Endometrium (tissue), 2 donors: ENCODE results near the gene RBBP7.

Experiments used
- FAIRE-seq: peaks from 2 replicates; lab custom pipeline; 2012; peaks lifted over from hg19 to GRCh38; lab: Jason Lieb, UNC
- donor health status: control.
- donor health status: control.

The RBBP7 gene

DNA sequence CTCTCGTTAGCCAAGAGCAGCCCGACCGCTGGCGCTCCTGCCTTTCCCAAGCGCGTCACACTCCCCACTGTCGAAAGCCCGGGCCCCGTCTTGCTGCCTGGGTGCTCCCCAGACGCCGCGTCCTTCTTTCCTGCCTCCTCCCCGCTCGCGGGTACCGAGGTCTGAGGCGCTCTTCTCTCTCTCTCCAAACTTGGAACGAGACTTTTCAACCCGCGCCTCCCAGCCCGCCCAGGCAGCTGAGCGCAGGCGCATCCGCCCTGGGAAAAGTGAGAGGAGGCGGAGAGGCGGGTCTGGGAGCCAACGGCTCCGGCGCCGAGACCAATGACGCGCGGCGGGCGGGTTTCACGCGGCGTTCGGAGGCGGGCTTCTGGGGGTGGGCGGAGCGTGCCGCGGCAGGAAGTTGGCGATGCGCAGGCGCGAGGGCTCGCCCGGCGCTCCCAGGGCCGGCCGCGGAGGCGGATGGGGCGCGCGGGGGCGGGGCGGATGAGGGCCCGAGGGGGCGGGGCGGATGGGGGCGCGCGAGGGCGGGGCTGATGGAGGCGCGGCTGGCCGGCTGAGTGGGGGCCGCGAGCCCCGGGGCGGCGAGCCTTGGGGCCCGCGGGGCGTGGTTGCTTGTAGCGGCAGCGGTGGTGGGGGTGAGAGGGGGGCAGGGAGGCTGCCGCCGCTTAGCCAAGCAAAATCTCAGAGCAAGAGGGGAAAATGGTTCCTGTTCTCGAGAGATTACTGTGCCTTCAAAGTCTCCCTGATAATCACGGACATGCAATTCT lies at the start of gene RBBP7:
Gene RBBP7, minus strand, starts transcription at position 268 of the 767 bp plus-strand sequence. CDS start 309 bp downstream, outside the sequence.
- no peak for FAIRE-seq

DNA sequence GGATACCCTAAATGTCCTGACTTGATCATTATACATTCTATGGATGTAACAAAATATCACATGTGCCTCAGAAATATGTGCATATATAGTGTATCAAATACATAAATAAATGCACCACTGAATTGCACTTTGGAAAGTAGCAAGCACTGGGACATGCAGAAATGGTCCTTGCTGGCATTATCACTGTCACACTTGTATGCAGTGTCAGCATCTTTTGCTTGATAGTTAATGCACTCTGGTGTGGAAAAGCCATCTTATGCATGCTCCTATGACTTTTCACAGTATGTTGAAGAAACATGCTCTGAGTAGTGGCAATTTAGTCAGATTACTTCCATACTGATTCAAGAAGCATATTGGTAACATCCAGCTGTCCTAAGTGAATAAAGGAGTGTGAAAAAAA lies 48.8 kb upstream of the RBBP7 start:
- FAIRE-seq = no peak

DNA sequence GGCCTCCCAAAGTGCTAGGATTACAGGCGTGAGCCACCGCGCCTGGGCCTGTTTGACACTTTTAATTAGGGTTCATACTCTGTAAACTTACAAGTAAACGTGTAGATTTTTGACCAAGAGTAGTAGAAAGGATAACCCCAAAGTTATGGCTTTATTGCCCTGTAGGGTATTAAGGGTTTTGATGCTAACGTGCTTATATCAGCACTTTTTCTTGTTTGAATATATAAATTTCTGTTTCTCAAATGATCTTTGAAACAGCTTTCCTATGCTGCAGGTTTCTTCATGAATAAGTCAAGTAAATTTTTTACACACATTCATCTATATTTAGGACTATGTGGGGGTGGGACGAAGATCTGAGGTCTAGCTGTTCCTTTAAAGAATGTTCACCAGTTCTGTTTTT lies 47.0 kb upstream of the RBBP7 start:
- FAIRE-seq = no peak

DNA sequence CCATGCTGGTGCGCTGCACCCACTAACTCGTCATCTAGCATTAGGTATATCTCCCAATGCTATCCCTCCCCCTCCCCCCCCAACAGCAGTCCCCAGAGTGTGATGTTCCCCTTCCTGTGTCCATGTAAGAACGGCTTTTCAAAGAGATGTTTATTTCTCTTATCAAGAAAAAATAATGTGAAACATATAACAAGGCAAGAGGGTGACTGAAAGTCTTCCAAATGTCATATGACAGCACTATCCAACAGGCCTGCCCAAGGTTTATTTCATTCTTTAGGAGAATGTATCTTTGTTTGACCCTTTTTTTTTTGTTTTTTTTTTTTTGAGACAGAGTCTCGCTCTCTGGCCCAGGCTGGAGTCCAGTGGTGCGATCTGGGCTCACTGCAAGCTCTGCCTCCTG lies 46.4 kb upstream of the RBBP7 start:
- no peak for FAIRE-seq

DNA sequence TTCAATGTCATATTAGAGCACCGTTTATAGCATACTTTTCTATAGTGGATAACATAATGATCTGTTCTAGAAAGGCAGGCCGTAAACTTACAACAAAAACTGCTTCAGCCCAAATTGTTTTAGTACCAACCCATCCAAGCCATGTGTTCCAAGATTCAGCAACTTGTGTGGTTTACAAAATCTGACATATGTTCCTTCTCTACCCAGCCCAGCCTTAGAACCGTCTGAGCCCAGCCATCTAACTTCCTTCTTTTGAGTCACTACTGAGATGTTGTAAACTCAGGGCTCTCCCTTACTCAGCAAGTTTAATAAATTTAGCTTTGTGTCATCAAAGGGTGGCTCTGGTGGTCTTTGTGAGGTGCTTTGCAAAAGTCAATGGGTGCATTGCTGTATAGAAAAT lies 43.9 kb upstream of the RBBP7 start:
- no peak for FAIRE-seq

DNA sequence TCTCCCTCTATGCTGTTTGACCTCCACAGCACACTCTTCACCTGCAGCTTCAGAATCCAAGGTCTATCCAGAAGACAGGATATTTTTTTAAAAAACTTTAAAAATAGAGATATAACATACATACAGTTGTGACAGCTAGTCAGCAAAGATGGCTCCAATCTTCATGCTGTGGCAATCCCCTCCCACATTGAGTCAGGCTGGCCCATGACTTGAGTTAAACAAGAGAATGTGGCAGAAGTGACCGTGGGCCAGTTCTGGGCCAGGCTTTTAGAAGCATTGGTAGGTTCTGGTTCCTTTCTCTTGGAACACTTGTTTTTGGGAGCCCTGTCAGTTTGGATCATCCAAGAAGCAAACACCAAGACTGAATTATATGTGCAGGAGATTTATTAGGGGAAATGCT lies 40.2 kb upstream of the RBBP7 start:
- FAIRE-seq = no peak

DNA sequence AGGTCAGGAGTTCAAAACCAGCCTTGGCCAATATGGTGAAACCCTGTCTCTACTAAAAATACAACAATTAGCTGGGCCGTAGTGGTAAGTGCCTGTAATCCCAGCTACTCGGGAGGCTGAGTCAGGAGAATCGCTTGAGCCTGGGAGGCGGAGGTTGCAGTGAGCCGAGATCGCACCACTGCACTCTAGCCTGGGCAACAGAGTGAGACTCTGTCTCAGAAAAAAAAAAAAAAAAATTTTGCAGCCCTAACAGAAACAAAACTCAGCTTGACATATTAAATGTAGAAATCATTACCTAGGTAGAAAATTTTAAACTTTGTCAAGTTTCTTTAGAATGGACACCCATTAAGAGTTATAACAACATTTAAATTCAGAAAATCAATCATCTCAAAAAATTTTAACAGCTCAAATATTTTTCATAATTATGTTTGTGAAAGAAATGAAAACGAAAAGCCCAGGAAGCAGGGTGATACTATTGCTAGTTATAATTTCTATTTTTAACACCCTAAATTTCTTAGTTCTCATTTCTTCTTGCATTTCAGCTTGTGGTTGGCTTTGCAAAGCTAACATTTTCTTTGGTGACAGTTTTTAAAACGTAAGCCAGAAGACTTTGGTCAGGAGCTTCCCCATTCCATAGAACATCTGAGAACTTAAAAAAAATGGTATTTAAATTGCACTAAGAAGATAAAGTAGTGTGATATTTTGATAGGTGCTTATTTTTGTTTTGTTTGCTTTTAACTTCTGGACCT lies 33.3 kb upstream of the RBBP7 start:
- FAIRE-seq = no peak

DNA sequence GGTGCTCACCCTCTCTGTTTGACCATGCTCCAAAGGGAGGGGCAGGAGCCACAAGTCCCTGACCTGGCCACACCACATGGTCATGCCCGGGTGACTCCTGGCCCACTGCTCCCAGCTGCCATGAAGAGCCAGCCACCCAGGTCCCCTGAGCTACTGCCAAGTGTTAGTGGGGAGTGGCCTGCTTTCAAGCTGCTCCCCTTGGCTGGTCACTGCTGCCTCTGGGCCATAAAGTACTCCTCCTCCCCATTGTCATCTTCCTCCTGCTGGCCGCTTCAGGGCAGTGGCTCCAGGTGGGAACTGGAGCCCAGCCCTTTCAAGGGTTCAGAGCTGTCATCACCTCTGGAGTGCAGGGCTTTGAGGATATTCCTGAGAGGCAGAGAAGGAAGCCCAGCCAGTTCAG lies 27.3 kb upstream of the RBBP7 start:
- FAIRE-seq = no peak

DNA sequence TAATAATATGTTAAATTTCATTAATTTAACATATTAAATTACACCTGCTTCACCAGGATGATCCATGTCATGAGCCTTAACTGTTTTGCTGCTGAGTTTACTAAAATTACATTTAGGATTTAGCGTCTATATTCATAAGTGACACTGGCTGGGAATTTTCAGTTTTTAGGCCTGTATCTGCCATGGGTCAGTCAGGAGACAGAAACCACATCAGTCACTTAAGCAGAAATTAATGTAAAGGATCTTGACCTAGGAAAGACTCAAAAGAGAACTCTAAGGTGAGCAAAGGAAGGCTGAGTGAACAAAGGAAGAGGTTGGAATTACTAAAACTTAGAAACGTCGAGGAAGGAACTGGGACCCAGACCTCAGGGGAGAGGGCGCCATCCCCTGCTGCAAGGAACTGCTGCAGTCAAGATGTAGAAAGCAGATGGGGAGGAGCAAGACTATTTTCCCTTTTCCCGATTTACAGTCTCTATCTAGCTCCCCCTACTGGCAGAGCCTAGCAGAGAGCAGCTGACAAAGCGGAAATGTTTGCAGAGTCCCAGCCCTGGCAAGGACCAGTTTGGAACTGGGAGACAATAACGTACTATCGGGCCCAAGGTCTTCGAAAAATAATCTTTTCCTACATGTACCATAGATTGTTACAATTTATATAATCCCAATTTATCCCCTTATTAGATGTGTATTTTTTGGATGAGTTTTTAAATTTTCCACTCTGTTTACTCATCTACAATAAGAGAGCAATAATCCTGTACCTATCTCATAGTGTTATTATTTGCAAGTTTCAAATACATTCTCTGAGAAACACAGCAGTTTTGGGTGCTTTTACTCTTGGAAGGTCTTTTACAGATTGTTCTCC lies 22.6 kb upstream of the RBBP7 start:
- no peak for FAIRE-seq

DNA sequence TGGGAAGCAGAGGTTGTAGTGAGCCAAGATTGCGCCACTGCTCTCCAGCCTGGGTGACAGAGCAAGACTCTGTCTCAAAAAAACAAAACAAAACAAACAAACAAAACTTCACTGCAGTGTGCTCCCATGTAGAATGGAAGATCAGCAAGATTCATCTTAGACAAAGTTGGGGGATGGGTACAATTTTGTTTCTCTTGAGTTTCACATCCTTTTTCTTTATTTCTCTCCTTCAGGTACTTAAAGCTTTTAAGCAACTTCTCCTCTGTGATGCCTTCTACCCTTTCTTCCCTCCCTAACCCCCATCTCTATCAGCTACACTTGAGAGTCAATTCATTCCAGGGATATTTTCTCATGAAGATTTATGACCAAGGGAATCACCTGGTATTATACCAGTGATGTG lies 15.5 kb upstream of the RBBP7 start:
- FAIRE-seq = no peak

DNA sequence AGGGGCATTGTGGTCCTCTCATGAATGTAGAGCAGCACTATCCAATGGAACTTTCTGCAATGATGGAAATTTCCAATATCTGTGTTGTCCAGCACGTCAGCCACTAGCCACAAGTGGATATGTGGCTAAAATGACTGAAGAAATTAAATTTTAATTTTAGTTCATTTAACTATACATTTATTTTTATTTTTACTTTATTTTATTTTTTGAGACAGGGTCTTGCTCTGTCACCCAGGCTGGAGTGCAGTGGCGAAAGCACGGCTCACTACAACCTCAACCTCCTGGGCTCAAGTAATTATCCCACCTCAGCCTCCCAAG lies 13.3 kb upstream of the RBBP7 start:
- no peak for FAIRE-seq

DNA sequence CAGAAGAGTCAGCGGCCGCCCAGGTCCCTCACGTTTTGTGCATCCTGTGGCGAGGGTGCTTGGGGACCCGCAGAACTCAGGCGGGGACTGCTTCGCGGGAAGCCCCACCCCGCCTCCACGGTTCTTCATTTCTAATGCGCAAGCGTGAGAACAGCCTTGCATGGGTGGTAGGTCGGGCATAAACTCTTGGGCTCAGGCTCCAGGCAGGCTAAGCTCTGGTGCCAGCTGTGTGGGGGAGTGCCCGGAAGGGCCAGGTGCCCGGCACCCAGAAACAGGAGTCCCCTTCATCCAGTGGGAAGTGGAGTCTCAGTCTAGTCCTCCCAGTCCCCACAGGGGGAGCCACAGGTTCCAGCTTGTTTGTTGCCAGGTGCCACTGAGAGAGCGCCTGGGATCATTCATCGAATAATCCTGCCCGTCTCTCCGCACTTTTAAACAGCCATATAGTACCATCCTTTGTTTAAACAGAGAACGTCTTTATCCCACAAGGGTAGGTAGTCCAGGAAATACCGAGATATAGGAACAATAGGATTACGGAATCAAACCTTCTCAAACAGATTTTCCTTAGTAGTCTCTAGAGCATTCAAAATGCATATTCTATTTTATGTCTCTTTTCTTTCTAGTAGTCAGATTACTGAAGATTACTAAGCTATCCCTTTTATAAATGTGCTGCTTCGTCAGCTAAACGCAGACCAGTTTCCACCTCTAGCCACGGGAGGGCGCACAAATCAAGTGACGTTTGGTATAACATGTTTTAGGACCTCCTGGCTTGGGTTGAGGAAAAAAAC lies 12.7 kb upstream of the RBBP7 start:
- peak; percentile 54 for FAIRE-seq

DNA sequence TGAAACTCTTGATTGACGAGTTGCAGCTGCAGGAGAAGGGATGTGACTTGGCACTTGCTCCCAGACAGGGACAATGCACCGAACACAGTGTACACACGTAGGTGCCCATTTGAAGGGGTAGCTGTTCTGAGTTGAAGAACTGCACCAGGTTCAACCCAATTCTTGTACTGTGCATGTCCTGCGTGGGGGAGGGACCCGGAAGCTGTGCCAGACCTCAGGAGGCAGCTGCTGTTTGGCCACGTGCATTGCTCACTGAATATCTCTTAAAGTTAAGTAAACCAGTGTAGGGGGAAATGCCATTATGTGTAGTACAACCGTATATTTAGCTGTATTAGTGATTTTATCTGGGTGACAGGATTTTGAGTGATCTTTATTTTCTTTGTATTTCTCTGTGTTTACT lies 12.0 kb upstream of the RBBP7 start:
- no peak for FAIRE-seq

DNA sequence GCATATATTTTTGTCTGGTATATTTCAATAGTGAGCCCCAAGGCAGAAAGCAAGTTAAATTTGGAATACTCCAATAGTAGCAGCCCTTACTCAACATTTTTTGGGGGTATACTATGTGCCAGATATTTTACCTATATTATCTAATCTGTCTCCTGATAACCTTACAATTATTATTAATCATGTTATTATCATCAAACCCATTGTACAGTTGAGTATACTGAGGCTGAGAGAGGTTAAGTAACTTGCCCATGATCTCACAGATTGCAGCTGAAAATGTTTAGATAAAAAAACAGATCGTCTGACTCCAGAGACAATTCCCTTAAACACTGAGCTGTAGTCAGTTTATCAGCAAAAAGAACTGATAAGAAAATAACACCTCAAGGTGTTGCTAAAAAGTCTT lies 6.5 kb upstream of the RBBP7 start:
- FAIRE-seq = no peak

DNA sequence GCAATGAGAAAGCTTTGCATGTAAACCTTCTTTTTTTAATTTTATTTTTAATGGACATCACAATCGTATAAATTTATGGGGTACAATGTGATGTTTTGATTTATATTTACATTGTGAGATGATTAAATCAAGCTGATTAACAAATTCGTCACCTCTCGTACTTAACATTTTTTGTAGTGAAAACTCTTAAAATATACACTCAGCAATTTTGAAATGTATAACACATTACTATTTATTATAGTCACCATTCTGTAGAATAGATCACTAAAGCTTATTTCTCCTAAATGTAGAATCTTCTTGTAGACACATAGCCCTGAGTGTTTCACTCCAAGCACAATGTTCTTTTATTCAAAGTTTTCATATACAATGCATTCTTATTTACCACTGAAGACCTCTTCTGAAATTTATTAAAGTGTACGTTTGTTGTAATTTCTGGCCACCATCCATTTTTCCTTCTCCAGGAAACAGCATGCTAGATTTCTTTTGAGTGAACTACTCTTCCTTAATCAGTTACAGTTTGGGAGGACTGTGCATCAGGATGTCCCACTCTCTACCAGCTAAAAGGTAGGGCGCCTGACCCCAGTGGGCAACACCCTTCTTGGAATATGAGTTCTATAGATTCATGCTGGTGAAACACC lies 4.4 kb upstream of the RBBP7 start:
- FAIRE-seq = no peak

DNA sequence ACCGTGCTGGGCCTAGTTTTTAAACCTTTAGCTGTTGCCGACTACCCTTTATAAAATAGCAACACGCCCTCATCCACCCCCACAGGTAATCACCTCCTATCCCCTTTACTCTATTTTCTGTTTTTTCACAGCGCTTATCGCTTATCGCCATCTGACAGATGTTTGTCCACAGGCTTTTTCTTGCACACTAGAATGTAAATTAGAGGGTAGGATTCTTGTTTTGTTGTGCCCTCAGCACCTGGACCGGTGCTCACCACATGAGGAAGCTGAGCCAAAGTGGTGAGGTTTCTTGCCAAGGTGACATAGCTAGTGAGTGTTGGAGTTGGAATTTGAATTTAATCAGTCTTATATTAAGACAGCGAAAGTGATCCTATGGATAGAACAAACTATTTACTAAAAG lies 2.9 kb upstream of the RBBP7 start:
- no peak for FAIRE-seq

DNA sequence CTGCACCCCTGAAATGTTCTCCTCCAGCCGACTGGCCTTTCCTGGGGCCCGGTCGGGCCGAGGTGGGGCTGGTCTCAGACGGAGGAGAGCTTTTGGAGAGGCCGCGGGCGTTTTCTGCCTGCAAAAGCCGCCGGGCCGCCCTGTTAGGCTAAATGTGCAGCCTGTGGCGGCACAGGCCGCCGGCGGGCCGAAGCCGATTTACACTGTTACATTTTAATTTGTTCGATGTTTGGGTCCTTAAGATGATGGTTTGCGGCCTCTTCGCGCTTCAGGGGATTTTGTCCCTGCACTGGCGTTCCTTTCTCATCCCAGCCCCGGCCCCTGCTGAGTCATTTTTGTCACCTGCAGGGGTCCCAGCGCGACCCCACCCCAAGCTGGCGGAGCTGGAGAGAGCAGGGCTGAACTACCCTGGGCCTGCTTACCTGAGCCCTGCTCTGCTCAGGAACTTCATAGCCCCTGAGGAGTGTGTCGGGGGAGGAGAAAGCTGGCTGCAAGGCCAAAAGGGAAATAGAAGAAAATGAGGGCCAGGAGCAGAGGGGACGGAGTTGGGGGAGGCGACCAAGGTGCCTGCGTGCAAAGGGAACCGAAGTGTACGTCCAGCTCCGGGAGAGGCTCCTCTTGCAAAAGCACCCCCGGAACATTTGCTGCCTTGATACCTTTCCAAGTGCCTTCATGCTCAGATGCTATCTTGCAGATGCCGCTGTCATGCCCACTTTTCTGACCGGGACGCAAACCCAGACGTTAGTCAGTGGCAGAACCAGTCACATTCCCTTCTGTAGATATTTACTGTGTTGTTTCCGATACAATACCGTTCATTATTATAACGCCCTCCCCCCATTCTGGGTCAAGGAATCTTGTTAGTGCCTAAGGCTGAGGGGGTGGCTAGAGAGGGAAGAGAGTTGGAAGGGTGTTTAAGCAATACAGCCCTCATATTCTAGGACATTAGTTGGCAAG lies 977 bp upstream of the RBBP7 start:
- FAIRE-seq = no peak

DNA sequence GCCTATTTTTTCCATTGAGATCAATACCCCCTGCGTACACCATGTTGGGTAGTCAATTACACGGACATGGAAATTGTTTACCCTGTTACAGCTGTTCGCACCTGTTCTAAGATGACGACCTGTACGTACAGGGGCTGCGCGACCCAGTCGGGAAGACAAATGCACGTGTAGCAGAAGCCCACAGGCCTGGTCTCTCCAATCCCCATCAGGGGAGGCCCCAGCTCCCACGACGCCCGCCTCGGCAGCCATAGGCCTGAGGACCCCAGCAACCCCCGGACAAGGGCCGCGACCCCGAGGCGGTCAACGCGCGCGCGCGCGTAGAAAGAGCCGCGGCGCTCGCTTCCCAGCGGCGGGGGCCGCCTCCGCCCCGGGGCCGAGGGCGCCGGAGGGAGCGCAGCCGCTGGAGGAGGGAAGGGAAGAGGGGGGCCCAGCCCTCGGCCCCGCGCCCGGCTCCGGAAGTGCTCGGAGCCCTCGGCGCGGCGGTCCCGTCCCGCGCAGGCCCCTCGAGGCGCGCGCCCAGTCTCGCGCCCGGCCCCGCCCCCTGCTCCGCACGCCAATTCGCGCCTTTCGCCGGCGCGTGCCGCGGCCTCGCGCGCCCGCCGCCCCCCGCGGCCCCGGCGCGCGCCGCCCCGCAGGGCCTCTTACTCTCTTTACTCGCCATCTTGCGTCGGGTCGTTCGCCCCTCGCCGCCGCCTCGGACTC lies 618 bp downstream of the RBBP7 start:
- no peak for FAIRE-seq

DNA sequence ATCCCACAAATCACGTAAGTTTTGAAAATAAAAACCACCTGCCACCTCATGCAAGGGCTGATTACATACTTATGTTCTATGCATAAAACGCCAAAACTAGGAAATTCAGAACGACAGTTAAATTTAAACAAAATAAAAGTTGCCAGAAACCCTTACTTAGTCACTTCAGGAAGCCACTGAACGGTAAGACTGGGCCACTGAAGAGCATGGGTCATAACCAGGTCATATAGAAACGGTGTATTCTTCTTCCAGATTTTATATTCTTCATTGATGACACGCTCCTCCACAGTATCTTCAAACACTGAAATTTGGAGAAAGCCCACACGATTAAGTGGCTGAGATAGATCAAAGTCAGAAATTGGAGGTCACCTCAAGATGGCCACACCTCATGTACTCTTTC lies 1.2 kb downstream of the RBBP7 start:
- no peak for FAIRE-seq

DNA sequence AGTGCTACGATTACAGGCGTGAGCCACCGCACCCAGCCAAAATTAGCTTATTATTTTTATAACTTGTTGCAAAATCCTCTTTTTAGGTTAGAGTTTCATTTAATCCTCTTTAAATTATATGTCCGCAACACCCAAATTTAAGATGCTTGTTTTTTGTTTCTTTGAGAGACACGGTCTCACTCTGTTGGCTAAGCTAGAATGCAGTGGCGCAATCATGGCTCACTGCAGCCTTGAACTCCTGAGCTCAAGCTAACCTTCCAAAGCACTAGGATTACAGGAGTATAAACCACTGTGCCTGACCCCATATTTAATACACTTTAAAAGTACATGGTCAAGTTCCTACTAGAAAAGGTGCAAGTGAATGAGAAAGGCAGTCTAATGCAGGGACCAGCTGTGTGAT lies 2.2 kb downstream of the RBBP7 start:
- no peak for FAIRE-seq
